Duodenal mucosa (tissue), 2 donors: ENCODE data around the gene FGD4.

Experiments used
- H3K27ac ChIP-seq: one replicate; pipeline ENCODE4 v1.7.0; 2013; ENCODE audit warnings: low read depth, low read length
- H3K27me3 ChIP-seq, 2 donors: one replicate each; pipeline ENCODE4 v1.7.0; 2013; ENCODE audit warnings: low read length in 2 of 2, control low read depth in 1 of 2; ENCODE audit not compliant: insufficient read depth in 2 of 2, control insufficient read depth in 1 of 2
- H3K36me3 ChIP-seq, 2 donors: one replicate each; pipeline ENCODE4 v1.7.0; 2013; ENCODE audit warnings: low read length in 2 of 2, control low read depth in 1 of 2; ENCODE audit not compliant: insufficient read depth in 2 of 2, control insufficient read depth in 1 of 2
- H3K4me1 ChIP-seq, 2 donors: one replicate each; pipeline ENCODE4 v1.7.0; 2013; ENCODE audit warnings: low read length in 2 of 2, control low read depth in 1 of 2; ENCODE audit not compliant: insufficient read depth in 2 of 2, control insufficient read depth in 1 of 2
- H3K4me3 ChIP-seq, 2 donors: one replicate each; pipeline ENCODE4 v1.7.0; 2013; ENCODE audit warnings: low read length in 2 of 2, low read depth in 1 of 2
- H3K9ac ChIP-seq, 2 donors: one replicate each; pipeline ENCODE4 v1.7.0; 2013; ENCODE audit warnings: low read length in 2 of 2, low read depth in 1 of 2
- H3K9me3 ChIP-seq, 2 donors: one replicate each; pipeline ENCODE4 v1.7.0; 2013; ENCODE audit warnings: low read length in 2 of 2, control low read depth in 1 of 2; ENCODE audit not compliant: control insufficient read depth in 1 of 2

The FGD4 gene

DNA sequence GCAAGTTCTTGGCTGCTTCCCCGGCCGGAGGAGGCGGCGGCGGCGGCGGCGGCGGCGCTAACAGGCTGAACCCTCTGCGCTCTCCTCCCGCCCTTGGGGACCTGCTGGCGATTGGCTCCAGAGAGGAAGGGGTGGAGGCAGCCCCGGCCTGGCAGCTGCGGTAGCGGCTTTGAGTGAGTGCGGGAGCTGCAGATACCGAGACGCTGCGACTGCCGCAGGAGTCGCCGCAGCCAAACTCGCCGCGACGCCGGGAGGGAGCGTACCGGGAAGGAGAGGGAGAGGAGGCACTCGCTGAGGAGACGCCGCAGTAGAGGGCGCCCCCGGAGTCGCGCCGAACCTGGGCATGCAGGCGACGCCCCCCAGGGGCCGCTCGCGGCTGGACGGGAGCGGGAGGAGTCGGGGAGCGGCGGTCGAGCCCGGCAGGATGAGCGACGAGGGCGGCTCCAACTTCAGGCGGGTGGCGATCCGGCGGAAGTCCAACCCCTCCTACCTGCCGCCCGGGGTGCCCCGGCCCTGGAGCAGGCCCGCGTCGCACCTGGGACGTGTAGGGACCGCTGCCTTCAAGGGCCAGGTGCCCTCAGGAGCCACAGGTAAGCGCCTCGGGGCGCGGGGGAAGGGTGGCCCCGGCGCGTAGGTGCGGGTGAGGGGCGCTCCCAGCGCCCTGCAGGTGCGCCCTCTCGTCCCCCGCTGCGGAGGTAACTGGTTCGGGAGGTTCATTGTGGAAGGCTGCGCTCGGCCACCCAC, at the start of gene FGD4:
FGD4 (plus strand) TSS at position 189 of the 744 bp plus-strand sequence.
- Histone ChIP-seq H3K9ac (peak within 1 kb of the TSS; percentile 77 to 95), H3K36me3 (no peaks in the 10 kb centered on the region), H3K9me3 (no peaks in the 10 kb centered on the region), H3K27ac (peak within 1 kb of the TSS; percentile 92), H3K4me1 (peaks cover 14 to 19% of the 10 kb centered on the region in 2 donors), H3K27me3 (peaks cover 0 to 3% of the 10 kb centered on the region in 2 donors), H3K4me3 (peak within 1 kb of the TSS; percentile 89 to 91)

DNA sequence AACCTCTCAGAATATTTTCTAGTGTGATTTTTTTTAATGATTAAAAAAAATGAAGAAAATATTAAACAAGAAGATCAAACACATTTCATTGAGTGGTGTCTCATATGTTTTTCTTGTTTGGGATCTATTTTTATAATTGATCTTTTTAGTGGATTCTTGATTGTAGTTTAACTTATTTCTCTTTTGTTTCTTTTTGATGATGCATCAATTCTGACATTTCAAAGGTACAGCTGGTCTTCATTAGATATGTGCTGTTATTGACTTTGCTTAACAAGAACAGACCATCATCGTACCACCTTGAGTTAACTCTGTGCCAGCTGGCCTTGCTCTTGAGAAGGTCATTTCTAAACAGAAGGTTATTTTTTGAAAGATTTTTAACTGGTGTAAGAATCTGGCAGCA, 45.8 kb upstream of the FGD4 start:
- no peak overlapping the region for H3K27ac ChIP-seq
- no peaks in the 10 kb centered on the region for H3K9me3 ChIP-seq
- H3K36me3 ChIP-seq, result no peaks in the 10 kb centered on the region
- H3K4me3 ChIP-seq, result no peak overlapping the region
- no peaks in the 10 kb centered on the region for H3K4me1 ChIP-seq
- H3K27me3 ChIP-seq, result no peaks in the 10 kb centered on the region
- H3K9ac ChIP-seq, result no peak overlapping the region

DNA sequence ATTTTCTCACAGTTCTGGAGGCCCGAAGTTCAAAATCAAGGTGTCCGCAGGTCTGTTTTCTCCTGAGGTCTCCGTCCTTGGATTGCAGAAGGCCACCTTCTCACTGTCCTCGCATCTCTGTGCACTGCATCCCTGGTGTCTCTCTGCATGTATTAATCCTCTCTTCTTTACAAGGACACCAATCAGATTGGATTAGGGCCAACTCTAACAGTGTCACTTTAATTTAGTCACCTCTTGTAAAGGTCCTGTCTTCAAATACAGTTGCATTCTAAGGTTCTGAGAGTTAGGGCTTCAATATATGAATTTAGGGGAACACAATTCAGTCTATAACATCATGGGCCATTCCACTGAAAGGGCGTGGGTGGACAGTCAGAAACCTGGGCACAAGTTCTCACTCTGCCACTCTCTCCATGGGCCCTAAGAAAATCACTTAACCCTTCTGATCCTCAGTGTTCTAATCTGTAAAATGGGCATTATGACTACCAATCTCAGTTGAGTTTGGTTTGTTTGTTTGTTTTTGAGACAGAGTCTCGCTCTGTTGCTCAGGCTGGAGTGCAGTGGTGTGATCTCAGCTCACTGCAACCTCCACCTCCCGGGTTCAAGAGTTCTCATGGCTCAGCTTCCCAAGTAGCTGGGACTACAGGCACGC, 41.6 kb upstream of the FGD4 start:
- H3K4me1 ChIP-seq, result no peaks in the 10 kb centered on the region
- H3K4me3 ChIP-seq, result no peak overlapping the region
- no peaks in the 10 kb centered on the region for H3K9me3 ChIP-seq
- H3K36me3 ChIP-seq, result no peaks in the 10 kb centered on the region
- no peak overlapping the region for H3K9ac ChIP-seq
- no peaks in the 10 kb centered on the region for H3K27me3 ChIP-seq
- H3K27ac ChIP-seq, result no peak overlapping the region

DNA sequence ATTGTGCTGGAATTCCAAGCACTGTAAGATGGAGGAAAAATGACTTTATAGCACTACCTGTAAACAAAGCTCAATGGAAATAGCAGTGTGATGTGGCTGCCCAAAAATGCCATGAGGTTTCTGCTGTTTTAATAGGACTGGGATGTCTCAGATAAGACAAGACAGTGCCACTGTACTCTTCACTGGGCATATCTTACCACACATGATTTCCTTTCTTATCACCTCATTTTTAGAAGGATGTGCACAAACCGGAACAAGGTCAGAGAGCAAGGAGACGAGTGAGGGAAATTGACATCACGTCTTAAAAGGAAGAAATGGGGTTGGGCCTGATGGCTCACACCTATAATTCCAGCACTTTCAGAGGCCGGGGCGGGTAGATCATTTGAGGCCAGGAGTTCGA, 38.4 kb upstream of the FGD4 start:
- Histone ChIP-seq H3K36me3 (no peaks in the 10 kb centered on the region), H3K9ac (no peak overlapping the region), H3K4me3 (no peak overlapping the region), H3K27ac (no peak overlapping the region), H3K4me1 (peaks cover 4 to 6% of the 10 kb centered on the region in 2 donors), H3K9me3 (no peaks in the 10 kb centered on the region), H3K27me3 (no peaks in the 10 kb centered on the region)

DNA sequence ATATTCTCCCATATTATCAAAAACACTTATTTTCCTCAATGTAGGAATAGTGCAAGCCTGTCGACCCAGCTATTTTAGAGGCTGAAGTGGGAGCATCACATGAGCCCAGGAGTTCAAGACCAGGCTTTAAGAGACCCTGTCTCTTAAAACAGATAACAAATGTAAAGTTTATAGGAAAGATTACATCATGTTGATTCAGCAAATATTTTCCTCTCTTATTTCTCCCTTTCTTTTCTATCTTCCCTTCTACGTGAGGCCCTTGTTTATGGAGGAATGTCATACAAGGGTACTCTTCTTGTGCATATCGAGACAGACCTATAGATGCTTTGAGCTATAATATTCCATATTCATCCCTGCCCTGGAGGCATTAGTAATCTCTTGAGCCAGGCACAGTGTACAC, 36.5 kb upstream of the FGD4 start:
- H3K27ac ChIP-seq, result no peak overlapping the region
- H3K9ac ChIP-seq, result no peak overlapping the region
- no peak overlapping the region for H3K4me3 ChIP-seq
- no peaks in the 10 kb centered on the region for H3K27me3 ChIP-seq
- H3K9me3 ChIP-seq, result no peaks in the 10 kb centered on the region
- H3K4me1 ChIP-seq, result peaks cover 6 to 7% of the 10 kb centered on the region in 2 donors
- no peaks in the 10 kb centered on the region for H3K36me3 ChIP-seq

DNA sequence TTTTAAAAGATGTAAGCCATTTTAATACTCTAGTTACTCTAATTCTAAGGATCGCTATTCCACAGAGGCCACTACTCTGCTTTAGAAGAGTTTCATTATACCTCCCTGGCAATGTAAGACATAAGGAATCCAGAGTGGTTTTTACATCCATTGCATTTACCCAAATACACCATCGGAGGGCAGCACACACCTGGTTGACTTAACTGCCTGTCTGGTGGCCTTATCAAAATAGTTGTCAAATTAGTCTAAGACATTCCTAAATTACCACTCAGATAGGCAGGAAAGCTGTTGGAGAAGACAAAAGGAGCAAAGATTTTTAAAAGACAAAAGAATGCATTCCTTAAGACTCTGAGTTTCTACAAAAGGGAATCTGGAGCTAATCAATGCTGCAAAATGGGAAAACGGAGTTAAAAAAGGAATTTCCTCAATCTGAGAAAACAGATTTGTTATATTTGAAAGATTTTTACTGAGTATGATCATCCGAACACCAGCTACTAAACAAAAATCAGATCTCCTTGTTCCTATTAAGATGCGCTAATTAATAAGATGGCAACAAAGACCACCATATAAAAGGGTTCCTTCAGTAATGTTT, 33.8 kb upstream of the FGD4 start:
- Histone ChIP-seq H3K4me3 (no peak overlapping the region), H3K36me3 (no peaks in the 10 kb centered on the region), H3K9ac (no peak overlapping the region), H3K27ac (no peak overlapping the region), H3K9me3 (no peaks in the 10 kb centered on the region), H3K27me3 (no peaks in the 10 kb centered on the region), H3K4me1 (peaks cover 6 to 7% of the 10 kb centered on the region in 2 donors)

DNA sequence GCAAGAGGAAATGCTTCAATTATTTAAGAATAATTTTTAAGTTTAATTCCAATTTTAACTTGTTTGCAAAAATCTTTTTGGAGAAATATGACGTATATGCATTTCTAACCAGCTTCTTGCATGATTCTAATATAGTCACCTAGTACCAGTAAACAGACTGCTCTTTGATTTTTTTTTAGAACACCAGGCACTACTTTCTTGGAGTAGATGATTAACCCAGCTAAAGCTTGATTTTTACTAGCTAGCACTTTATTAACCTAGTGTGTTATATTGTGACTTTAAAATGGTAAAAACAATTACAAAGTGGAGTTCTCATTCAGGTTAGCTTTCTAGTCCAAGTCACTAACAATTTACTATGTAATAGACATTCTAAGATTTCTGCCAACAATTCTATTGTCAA, 32.6 kb upstream of the FGD4 start:
- Histone ChIP-seq H3K36me3 (no peaks in the 10 kb centered on the region), H3K9ac (no peak overlapping the region), H3K4me1 (peaks cover 6 to 7% of the 10 kb centered on the region in 2 donors), H3K4me3 (no peak overlapping the region), H3K27me3 (no peaks in the 10 kb centered on the region), H3K9me3 (no peaks in the 10 kb centered on the region), H3K27ac (no peak overlapping the region)

DNA sequence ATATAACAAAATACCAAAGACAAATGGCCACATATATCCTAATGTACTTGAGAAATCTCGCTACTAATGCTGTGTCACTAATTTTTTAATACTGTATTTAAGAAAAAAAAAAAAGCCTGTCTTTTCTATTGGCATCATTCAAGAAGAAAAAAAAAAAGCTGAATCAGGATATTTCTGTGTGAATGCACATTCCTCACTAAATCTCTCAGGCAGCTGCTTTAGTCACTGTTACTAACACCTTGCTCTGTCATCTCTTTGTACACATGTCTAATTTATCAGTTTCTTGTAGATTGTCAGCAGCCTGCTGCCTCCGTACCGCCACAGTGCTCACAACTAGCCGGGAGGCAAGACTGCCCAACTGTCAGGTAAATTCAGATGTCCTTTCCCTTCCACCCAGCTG, 32.0 kb upstream of the FGD4 start:
- peaks cover 6 to 7% of the 10 kb centered on the region in 2 donors for H3K4me1 ChIP-seq
- no peak overlapping the region for H3K27ac ChIP-seq
- no peak overlapping the region for H3K9ac ChIP-seq
- no peaks in the 10 kb centered on the region for H3K36me3 ChIP-seq
- no peak overlapping the region for H3K4me3 ChIP-seq
- no peaks in the 10 kb centered on the region for H3K9me3 ChIP-seq
- no peaks in the 10 kb centered on the region for H3K27me3 ChIP-seq

DNA sequence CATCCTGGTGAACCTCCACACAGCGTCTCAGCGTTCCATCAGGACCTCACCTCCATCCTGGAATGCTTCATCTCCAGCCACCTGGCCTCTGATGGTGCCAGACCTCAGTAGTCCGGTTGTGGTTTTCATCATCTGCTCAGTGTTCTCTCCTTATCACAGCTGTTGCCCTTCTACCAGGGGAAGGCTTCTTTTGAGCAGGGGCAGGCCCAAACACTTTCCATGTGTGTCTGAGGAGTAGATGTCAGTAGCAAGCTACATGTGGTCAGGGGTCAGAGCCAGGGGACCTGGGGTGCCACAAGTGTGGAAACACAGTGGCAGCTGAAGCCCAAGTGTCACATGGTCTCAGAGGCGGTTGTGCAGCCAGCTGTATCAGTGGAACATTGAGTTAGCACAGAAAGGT, 30.2 kb upstream of the FGD4 start:
- no peak overlapping the region for H3K4me3 ChIP-seq
- H3K9me3 ChIP-seq, result no peaks in the 10 kb centered on the region
- H3K27ac ChIP-seq, result no peak overlapping the region
- no peaks in the 10 kb centered on the region for H3K27me3 ChIP-seq
- H3K36me3 ChIP-seq, result no peaks in the 10 kb centered on the region
- H3K9ac ChIP-seq, result no peak overlapping the region
- H3K4me1 ChIP-seq, result peaks cover 6 to 7% of the 10 kb centered on the region in 2 donors

DNA sequence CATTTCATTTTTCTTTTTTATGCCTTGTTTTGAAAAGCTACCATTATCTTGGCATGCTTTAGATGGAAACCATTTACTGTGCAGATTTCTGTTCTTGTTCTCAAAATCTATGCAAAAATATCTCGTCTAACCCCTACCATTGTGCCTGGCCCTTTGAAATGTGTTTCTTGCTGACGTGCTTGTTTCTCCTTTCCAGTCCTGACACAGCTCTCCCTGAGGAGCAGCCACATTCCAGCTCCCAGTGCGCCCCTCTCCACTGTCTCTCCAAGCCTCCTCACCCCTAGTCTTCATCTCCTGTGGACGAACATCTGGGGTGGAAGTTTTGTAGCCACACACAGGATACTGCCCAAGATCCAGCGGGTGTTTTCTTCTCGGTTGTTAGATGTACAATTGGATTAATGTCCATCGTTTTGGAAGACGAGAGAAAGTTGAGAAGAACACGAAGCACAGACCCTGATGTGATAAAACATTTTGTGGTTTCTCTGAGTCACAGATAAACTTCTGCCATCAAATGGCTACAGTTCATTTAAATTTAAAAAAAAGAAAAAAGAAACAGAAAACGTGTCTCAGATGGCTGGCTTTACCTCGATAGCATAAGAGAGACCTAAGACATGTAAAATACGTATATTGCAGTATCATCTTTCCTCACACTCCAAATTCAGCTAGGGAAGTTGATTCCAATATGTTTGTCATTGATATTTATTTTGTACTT, 21.9 kb upstream of the FGD4 start:
- Histone ChIP-seq H3K4me3 (no peak overlapping the region), H3K9ac (no peak overlapping the region), H3K9me3 (no peaks in the 10 kb centered on the region), H3K27me3 (no peaks in the 10 kb centered on the region), H3K27ac (no peak overlapping the region), H3K4me1 (no peaks in the 10 kb centered on the region), H3K36me3 (no peaks in the 10 kb centered on the region)
